HG03066 (cell line): ENCODE measurements around the gene CTLA4.

Experiments
- ATAC-seq: cut with Tn5 transposase; IDR thresholded peaks from one replicate; pipeline ENCODE4 v1.9.1; 2021; ENCODE audit warnings: low read depth; ENCODE audit not compliant: unreplicated experiment

The CTLA4 gene

DNA sequence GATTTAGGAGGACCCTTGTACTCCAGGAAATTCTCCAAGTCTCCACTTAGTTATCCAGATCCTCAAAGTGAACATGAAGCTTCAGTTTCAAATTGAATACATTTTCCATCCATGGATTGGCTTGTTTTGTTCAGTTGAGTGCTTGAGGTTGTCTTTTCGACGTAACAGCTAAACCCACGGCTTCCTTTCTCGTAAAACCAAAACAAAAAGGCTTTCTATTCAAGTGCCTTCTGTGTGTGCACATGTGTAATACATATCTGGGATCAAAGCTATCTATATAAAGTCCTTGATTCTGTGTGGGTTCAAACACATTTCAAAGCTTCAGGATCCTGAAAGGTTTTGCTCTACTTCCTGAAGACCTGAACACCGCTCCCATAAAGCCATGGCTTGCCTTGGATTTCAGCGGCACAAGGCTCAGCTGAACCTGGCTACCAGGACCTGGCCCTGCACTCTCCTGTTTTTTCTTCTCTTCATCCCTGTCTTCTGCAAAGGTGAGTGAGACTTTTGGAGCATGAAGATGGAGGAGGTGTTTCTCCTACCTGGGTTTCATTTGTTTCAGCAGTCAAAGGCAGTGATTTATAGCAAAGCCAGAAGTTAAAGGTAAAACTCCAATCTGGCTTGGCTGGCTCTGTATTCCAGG is at the start of gene CTLA4:
Gene CTLA4, plus strand, starts transcription at position 211 of the 640 bp plus-strand sequence. Its CDS starts 172 bp downstream, at position 383.
- no peak for ATAC-seq

DNA sequence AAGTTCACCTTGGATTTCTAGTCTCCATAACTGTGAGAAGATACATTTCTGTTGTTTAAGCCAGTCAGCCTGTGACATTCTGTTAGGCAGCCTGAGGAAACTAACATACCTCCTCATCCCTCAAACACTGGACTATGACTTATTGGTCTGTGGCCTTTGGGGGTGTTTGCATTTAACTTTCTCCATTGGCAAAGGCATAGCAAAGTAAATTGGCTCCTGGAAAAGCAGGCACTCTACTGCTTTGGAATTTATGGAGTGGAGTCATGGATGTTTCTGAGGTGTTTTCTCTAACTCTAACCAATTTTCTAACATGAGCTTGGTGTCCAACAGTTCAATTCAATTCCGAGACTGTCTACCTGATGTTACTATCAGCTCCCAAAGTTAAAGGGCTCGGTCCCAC is 48.9 kb upstream of the CTLA4 start:
- ATAC-seq: no peak

DNA sequence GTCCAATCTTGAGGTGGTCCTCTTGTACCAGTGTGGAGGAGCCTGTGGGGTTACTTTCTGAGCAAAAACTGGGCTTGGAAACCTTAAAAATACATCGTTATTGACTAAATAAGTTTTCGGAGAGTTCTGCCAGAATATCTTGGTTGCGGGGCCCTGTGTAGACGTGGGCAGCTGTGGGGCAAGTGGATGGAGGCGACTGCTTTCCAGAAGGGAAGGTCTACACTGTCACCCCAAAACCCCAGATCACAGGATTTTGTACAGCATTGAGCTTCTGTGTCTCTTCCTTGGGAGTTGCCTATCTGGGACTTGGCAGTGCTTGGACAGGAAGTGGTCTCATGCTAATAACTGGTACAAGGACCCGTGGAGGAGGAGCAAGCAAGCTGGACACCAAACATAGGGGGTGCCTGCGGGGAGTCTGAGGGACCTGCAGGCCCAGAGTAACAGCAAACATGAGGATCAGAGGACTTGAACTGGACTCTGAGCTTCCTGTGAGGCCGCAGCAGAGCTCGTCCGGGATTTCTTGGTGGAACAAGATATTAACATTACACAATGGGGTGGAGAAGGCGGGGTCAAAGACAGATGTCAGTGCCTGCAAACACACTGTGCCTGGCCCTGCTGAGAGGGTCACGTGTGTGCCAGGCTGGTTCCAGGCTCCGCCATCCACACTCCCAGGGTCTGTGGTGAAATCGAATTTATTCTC is 48.0 kb upstream of the CTLA4 start:
- no peak for ATAC-seq

DNA sequence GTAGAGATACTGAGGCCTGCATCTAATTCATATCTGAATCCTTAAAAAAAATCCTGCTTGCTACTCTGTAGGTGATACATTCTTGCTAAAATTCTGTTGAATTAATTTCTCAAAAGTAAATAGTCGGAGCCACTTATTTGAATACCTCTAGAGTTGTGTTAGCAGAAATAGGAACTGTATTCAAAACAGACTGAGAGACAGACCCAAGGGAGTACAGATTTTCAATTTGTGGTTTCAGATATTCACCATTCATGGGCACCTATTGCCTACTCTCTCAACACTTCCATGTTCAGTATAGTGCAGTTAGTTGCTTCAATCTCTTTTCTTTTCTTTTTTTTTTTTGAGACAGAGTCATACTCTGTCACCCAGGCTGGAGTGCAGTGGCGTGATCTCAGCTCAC is 46.6 kb upstream of the CTLA4 start:
- peak; percentile 90 for ATAC-seq

DNA sequence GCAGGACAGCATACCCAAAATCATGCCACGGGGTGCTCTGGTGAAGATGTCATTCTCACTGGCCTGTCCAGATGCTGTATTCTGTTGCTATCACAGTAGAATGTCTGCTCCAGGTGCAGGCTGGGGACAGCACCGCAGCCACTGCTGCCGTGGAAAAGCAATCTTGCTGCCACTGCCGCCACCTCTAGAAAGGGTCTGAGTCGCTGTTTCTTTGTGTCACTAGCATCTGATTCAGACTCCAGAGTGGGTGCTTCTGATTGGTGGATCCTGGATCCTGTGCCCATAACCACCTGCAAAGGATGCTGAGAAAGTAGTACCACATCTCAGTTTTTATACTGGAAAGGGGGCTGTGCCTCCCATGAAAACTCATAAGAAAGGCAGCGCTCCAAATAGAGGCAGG is 45.3 kb upstream of the CTLA4 start:
- ATAC-seq: no peak

DNA sequence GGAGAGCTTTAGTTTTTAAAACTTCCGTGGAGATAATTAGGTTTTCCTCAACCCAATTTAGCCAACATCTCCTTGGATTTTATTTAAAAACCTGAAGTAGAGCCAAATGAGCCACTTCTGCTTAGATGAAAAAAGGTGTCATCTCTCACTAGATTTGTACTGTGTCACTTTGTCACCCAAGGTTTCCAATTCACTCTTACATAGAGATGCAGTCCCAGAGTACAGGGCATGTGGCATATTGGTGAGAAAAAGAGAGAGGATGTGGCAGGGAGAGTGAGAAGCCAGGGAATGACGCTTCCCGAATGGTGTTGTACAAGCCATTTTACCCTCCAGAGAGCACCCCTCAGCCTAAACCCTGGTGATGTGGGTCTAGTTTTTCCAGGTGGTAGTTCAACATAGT is 44.4 kb upstream of the CTLA4 start:
- no peak for ATAC-seq

DNA sequence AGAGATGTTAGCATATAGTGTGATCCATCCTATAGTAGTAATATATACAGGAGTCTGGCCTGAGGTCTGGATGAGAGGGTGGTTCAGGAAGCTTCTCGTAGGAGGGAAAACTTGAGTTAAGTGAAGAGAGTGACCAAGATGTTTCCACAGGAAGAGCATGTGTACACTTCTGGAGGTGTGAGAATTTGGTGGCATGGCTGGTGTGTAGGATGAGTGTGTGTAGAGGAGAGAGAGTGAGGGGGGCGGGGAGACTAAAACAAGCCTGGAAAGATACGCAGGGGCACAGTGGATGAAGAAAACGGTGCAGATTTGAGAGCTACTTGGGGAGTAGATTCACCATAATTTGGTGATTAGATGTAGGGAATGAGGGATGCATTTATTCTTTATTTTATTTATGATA is 43.5 kb upstream of the CTLA4 start:
- ATAC-seq: no peak

DNA sequence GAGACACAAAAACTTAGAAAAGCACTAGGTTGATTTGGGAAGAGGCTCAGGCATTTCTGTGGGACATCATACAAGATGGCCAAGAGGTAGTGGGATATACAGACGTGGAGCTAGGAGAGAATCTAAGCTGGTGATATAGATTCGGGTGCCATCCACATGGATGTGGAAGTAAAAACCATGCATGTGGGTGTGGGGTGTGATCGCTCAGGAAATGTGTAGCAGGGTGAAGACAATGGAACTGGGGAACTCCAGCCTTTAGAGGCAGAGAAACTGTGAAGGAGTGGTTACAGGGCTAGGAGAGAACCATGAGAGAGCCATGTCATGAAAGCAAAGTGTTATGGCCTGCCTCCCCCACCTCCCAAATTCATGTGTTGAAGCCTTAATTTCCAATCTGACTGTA is 43.0 kb upstream of the CTLA4 start:
- no peak for ATAC-seq

DNA sequence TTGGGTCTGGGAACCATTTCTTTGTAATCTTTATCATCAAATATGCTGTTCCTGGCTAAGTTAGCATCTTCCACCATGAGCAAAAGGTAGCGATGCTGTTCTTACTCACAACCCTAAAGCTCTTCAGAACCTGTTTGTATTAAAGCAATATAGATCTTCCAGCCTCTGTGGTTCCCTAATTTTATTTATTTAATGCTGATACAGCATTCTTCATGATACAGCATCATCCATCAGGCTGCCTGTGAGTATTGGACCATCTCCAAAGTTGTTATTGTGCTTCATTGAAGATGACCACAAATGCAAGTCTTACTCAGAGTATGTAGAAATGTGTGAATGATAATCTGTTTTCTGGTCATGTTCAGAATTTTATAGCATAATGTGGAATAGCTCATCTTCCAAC is 40.9 kb upstream of the CTLA4 start:
- no peak for ATAC-seq

DNA sequence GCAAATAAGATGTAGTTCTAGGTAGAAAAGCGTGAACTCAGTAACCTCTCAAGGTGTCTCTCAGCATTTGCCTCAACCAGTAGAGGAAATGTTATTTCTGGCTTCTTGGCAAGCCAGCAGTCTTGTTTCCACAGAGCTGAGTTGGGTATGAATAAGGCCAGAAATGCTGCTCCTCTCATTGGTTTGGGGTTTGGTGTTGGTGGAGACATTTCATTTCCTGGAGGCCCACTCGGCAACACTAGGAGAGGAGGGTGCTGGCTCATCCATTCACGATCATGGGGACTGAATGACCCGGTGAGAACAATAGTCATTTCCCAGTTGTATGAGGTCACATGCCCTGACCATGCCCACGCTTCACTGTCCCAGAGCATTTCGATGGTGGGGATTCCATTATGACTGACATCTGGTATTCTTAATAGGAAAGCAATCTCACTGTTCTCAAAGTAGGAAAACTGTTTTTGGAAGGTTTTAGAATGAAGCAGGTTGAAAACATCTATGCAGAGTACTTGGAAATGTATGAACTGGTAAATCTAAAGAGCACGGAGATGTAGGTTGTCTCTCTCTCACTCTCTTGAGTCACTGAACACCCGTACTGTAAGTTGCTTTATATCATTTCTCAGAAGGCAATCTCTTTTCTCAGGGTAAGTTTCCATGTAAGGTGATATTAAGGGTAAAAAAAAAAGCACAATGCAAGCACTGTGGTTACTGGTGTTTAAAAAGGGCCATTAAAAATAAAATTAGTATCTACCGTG is 37.1 kb upstream of the CTLA4 start:
- no peak for ATAC-seq

DNA sequence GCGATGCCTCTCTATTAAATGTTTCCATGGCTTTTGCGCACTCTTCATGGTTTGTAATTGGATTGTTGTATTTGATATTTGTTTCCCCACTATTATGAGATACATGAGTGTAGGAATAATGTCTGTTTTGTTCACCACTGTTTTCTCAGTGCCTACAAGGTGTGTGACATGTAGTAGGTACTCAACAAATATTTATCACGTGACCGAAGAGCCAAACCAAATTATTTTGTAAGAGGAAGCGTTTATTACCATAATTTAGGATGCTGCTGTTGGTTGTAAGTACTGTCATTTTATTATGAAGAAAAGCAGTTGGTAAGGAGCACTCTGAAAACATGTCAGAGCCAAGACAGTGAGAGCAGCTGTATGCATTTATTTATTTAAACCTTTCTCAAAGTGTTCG is 32.2 kb upstream of the CTLA4 start:
- ATAC-seq: no peak

DNA sequence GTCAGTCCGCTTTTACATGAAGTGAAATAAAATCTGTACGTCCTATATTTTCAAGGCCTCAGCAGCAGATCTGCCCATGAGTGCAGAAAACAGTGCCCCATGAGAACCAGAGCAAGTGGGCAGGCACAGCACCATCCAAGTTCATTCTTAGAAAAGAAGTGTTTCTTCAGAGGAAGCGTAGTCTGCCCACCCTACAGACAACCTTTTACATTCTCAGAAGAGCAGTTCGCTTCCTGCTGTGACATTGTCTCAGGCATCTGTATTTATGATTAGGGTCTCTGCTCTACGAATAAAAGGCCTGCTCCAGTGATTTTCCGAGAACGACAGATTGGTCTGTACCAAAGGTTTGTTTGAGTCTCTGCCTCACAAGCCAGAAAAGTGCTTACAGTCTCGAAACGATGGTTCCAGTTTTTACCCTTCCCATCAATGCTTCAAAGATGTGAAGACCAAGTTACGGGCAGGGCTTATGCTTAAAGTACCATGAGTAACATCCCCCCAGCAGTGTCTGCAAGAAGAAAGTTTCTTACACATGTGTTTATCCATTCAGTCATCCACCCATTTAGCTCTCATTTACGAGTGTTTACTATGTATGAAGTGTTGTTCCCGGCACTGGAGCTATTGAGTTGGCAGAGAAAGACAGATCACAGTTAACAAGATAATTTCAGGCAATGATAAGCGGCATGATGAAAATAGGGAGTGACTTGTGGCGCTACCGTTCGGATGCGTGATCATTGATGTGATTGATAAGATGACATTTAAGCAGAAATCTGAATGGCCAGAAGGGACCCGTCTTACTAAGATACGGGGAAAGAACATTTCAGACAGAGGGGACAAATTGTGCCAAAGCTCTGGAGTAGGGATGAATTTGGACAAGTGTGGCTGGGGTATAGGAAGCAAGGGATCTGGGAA is 31.4 kb upstream of the CTLA4 start:
- ATAC-seq: no peak

DNA sequence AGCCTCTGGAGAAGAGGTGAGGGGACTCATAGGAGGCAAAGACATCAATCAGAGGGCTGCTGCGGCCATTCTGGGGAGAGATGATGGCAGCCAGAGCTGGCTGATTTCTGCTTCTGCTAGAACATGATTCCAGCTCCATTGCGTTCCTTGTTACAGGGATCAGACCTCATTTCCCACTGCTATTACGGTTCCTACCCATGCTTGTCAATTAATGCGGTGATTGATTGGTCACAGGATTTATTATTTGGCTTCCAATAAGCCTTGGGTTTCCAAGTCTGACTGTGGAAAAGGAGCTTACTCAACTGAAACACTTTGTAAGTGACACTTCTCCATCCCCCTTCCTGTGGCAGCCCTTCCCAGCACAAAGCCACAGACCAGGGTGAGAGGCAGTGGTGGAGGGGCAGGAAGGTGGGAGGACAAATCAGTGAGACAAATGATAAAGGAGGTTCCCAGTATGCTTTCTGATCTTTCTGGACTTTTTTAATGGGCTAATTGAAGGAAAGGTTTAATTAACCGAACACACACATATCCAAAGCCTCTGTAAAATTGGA is 26.8 kb upstream of the CTLA4 start:
- no peak for ATAC-seq

DNA sequence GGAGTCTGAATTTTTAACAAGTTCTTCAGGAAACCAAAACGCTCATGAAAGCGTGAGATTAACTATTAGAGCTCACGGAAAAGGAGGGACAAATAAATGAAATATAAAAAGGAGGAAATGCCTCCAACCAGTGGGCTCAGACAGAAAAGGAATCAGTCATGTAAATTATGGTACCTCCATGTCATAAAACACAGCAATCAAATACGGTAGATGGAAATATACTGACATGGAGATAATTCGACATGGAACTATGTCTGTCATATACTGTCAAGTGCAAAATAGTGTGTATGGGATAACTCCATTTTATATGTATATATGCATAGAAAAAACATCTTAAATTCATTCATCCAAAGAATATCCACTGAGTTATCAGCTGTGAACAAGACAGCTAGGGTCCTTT is 25.9 kb upstream of the CTLA4 start:
- no peak for ATAC-seq

DNA sequence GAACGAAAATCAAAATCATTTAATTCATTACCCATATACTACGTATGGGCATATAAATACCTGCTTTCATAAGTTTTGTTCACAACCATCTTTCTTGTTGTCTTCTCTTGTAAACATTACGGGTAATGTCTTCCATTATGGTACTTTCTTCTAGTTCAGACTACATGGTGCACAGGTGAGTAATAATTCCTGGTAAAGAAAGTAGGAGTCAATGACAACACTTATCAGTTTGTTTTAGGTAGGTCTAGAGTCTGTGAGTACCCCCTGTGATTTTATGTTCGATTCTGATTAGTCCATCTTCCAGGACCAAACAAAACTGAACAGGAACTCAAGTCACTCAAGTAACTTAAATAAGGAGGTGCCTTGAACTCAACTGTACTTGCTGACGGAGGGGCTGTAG is 25.2 kb upstream of the CTLA4 start:
- ATAC-seq: no peak

DNA sequence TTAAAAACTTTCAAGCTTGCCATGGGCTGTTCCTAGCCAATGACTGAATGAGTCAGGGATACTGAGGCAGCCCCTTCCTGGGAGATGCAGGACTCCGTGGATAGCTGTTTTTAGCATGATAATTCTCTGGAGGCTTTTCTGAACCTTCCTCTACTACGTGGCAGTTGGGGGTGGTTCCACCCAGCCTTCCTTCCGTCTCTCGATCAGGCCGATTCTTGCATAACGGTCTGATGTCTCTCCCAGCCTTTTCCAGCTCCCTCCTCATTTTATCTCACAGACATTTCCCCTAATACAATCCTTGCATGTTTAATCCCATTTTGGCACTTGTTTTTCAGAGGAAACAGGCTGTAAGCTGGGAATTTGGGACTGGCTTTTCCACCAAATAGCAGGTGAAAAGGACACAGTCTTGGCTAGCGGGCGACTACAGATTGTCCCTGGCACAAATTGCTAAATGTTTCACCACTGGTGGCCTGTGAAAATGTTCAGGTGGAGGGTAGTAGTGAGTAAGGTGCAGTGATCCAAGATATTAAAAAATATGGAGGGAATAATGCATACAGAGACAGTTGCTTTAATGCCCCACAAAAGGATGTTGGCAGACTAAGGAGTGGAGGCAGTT is 21.0 kb upstream of the CTLA4 start:
- ATAC-seq: no peak

DNA sequence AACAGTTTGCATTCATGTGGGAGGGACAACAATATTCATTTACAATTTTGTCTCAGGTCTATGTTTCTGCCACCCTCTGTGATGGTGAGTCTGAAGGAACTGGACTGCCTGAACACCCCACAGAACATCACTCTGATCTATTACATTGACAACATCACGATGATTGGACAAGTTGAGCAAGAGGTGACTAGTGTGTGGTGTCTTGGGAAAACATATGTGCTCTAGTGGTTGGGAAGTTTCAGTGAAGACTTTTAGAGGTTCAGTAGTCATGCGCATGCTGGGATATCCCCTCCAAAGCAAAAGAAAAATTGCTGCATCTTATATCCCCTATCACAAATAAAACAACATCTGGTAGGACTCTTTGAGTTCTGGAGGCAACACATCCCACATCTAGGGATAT is 18.6 kb upstream of the CTLA4 start:
- ATAC-seq: no peak

DNA sequence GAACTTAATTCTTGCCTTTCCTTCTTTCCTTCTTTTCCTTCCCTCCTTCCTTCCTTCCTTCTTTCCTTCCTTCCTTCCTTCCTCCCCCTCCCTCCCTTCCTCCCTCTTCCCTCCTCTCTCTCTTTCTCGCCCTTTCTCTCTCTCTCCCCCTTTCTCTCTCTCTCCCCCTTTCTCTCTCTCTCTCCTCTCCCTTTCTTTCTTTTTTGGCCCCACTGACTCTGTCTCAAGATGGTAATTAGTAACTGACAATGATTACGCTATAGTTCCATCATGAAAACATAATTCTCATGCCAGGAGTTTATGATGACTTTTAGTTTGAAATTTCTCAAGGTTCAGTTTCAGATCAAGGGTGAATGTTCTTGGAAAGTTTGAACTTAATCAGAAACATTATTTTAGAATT is 14.8 kb upstream of the CTLA4 start:
- ATAC-seq: no peak

DNA sequence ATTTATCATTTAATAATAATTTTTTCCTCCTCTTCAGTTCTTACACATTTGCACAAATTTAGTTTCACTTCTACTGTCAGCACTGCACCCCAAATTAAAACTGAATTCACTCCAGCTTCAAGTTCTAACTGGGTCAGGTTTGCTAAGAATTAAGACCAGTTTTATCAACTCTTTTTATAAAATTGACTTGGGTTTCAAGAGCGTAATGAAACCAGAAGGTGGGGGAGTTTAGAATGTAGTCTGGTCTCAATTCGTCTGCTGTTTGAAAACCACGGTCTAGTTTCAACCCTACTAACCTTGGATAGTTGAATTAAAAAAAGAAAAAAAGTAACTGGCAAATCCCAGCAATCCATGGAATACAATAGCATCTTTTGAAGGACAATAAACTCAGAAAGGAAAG is 14.3 kb upstream of the CTLA4 start:
- no peak for ATAC-seq

DNA sequence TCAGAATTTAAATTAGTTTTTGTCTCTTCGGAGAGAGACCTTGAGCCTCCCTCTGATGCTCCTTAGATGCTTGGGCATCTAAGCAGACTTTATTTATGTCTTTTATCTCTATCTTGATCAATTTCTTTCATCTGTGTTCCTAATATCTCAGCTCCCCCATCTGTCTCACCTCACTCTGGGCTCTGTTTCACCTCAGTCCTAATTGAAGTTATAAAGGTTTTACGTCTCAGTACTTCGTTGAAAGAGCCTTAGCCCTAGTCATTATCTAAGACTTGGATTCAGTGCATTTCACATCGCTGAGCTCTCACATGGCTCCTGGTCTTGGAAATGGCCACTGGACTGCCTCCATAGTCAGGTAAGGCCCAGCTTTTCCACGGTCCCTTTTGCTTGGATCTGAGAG is 13.8 kb upstream of the CTLA4 start:
- no peak for ATAC-seq
